Measurements from ENCODE around the gene CREBBP. TPM values are rescaled to one million over a fixed set of nuclear protein-coding genes. Genes with fewer than 3 reads are reported as not detected.
A peak's percentile ranks its signal among the peaks of the same experiment; 100 is the strongest.

CREBBP gene
- polyA plus RNA-seq, 1 experiment = 9.8 TPM

- Histone ChIP-seq H3K27me3 (ENCODE audit: control insufficient read depth, insufficient read depth, low read length) (no peaks in the 10 kb centered on the region), H3K4me3 (ENCODE audit: low read depth, low read length) (no peak overlapping the region), H3K9me3 (ENCODE audit: control insufficient read depth, insufficient read depth, low read length) (no peaks in the 10 kb centered on the region; the same call in 1 of the 2 replicates), H3K27ac (ENCODE audit: low read depth, low read length) (no peak overlapping the region)
- no peak for DNase-seq (ENCODE audit: low read depth, low spot score)
- TF ChIP-seq CTCF (IDR thresholded peaks at IDR 0.05; ENCODE audit: low read depth, low read length) = no peak
- ChIA-PET POLR2A (no interaction called here), CTCF (no interaction called here)
These were observed 91.7 kb downstream of the CREBBP start for GRCh38 chr16:3788711-3789374.

- POLR2A ChIA-PET = no interaction called here
- H3K4me3 ChIP-seq (ENCODE audit: low read depth, low read length) = no peak overlapping the region
- H3K27ac ChIP-seq (ENCODE audit: low read depth, low read length) = no peak overlapping the region
- CTCF ChIA-PET = no interaction called here
- no peak for TF ChIP-seq CTCF (IDR thresholded peaks at IDR 0.05; ENCODE audit: low read depth, low read length)
- no peak for DNase-seq (ENCODE audit: low read depth, low spot score)
- no peaks in the 10 kb centered on the region for H3K27me3 ChIP-seq (ENCODE audit: control insufficient read depth, insufficient read depth, low read length)
- H3K9me3 ChIP-seq (ENCODE audit: control insufficient read depth, insufficient read depth, low read length) = no peaks in the 10 kb centered on the region; the same call in 1 of the 2 replicates
These were observed 92.4 kb downstream of the CREBBP start for GRCh38 chr16:3787924-3788661.

- ChIA-PET CTCF (no interaction called here), POLR2A (no interaction called here)
- Histone ChIP-seq H3K9me3 (ENCODE audit: control insufficient read depth, insufficient read depth, low read length) (no peaks in the 10 kb centered on the region; the same call in 1 of the 2 replicates), H3K27ac (ENCODE audit: low read depth, low read length) (no peak overlapping the region), H3K27me3 (ENCODE audit: control insufficient read depth, insufficient read depth, low read length) (no peaks in the 10 kb centered on the region), H3K4me3 (ENCODE audit: low read depth, low read length) (no peak overlapping the region)
- DNase-seq (ENCODE audit: low read depth, low spot score) = no peak
- TF ChIP-seq CTCF (IDR thresholded peaks at IDR 0.05; ENCODE audit: low read depth, low read length) = no peak
These were observed 95.1 kb downstream of the CREBBP start for GRCh38 chr16:3785413-3785812.

- Histone ChIP-seq H3K27me3 (ENCODE audit: control insufficient read depth, insufficient read depth, low read length) (no peaks in the 10 kb centered on the region), H3K9me3 (ENCODE audit: control insufficient read depth, insufficient read depth, low read length) (no peaks in the 10 kb centered on the region; the same call in 1 of the 2 replicates), H3K27ac (ENCODE audit: low read depth, low read length) (no peak overlapping the region), H3K4me3 (ENCODE audit: low read depth, low read length) (no peak overlapping the region)
- ChIA-PET CTCF (no interaction called here), POLR2A (no interaction called here)
- TF ChIP-seq CTCF (IDR thresholded peaks at IDR 0.05; ENCODE audit: low read depth, low read length) = no peak
- DNase-seq (ENCODE audit: low read depth, low spot score) = no peak
These were observed 97.0 kb downstream of the CREBBP start for GRCh38 chr16:3783516-3783915.

- no peak for TF ChIP-seq CTCF (IDR thresholded peaks at IDR 0.05; ENCODE audit: low read depth, low read length)
- ChIA-PET POLR2A (no interaction called here), CTCF (interaction anchor here (0.6 kb wide), 1 partner anchor 33 kb away, joined by 4 read pairs; no protein-coding TSS in a partner anchor)
- no peak overlapping the region for H3K4me3 ChIP-seq (ENCODE audit: low read depth, low read length)
- H3K27me3 ChIP-seq (ENCODE audit: control insufficient read depth, insufficient read depth, low read length) = no peaks in the 10 kb centered on the region
- H3K9me3 ChIP-seq (ENCODE audit: control insufficient read depth, insufficient read depth, low read length) = no peaks in the 10 kb centered on the region
- DNase-seq (ENCODE audit: low read depth, low spot score) = no peak
- H3K27ac ChIP-seq (ENCODE audit: low read depth, low read length) = peak overlapping the region; percentile 31
These were observed 97.9 kb downstream of the CREBBP start for GRCh38 chr16:3782566-3782965.
